NCI-H524 (cell line): ENCODE results near the gene TBRG4.
"Not testable (repeated sequence)": the region's sequence is repeated elsewhere in the genome, so short reads cannot be mapped to it uniquely, and the experiment has no call there.

Experiments
- DNase-seq, 2 experiments: peaks; one replicate each; lab custom pipeline; 2025; lab: John Stamatoyannopoulos, UW

The TBRG4 gene

DNA sequence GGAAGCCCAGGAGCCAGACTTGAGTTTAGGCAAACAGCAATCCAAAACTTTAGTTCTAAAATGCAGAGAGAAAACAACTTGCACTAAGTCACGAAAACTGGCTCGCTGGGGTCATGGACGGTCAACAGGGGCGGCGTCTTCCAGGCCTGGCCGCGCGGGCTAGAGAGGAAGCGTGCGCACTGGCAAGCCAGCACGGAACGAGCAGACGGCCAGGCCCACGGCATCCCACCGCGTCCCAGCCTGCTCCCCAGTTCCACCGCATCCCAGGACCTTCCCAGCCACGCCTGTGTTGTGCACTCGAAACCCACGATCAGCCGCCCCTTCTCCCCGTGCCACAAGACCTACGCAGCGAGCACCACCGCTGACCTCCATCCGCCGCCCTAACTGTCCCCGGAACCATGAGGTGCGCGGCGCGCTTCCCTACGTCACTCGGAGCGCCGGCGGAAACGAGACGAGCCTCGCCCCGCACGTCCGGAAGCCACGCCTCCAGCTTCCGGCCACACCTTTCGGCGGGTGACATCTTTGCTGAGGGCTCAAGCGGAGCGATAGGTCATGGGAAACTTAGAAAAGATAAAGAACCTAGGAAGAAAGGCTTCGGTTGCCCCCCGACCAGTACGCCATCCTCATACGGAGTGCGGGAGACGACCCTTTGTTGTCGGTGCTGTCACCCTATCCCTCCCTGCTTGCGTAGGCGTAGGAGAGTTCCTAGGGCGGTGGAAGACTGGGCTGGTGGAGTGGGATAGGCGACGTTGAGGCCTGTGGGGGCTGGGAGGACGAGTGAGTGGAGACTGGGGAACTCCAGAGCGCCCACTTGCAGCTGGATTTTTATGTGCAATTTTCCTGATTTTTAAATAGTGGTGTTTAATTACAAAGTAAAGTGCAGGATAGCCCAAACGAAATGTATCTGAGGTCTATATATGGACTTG lies at the start of gene TBRG4:
TSS of gene TBRG4 (minus strand) at position 400 of the 926 bp plus-strand sequence. CDS start 2,460 bp downstream, outside the sequence.
- DNase-seq, result peak; percentile 92

DNA sequence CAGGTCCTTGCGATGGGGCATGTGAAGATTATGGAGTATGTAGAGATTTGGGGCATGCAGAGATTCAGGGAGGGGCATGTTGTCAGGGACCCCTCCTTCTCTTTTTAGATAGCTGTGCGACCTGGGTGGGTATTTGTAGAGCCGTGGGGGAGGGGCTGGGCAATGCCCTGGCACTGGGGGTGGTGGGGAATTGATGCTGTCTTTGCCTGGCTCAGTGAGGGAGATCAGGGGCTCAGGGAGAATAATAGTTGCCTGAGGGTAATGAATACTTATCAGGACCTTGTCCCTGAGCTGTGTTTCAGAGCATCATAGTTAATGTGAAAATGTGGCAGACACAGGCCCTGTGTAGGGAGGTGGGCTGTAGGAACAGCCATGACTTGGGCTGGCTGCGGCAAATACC lies 49.6 kb upstream of the TBRG4 start:
- DNase-seq, result no peak

DNA sequence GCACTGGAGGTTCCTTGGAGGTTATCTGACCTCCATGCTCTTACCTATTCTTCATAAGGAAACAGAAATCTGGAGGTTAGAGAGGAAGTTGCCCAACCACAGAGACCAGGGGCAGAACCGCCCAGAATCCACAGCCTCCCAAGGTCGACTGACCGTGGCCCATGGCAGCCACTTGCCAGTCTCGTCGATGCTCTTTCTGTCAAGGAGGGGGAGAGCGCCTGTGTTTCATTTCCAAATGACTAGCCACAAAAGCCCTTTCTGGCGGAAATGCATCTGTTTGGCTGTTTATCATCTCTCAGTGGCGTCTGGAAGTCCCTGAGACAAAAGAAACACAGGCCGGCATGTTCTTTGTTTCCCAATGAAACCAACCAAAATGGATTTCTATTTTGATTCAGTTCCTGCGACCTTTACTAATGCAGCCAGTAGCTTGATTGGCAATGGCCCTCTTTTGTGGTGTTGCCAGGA lies 49.0 kb upstream of the TBRG4 start:
- no peak for DNase-seq

DNA sequence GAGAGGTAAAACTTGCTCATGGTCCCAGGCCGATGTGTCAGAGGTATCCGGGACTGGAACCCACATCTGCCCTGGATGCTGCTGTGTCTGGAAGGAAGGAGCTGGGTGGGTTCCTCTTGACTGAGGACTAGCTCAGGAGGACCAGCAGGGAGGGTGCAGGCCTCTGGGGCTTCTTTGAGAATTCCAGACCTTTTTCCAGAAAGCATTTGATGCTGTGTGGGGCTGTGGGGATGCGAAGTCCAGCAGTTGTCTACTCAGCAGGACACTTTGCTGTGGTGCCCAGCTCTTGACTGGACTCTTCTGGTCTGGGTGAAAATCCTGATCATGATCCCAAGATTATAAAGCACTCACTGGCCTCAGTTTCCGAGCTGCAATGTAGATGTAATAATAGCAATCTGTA lies 47.8 kb upstream of the TBRG4 start:
- DNase-seq, result no peak

- no peak for DNase-seq
Observed at GRCh38 chr7:45158471-45158870, 47.0 kb upstream of the TBRG4 start.

GRCh38 chr7:45157653-45158401 lies 46.3 kb upstream of the TBRG4 start, which contains the start of gene RAMP3:
RAMP3 (plus strand) TSS chr7:45157791; CDS start chr7:45157829, 38 bp downstream.
- no peak for DNase-seq

DNA sequence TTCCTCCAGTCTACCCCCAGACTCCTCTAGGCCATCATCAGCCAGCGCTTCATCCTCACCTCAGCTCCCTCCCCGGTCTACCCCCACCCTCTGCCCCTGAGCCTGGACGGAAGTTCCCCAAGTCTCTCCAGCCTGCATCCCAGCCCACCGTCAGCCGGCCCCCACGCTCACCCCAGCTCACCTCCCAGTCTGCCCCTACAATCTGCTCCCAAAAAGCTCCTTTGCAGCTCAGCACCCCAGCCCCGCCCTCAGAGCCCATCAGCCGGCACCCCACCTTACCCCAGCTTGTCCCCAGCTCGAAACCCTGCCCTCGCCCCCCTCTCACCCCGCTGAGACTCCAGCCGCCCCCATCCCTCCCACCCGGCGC lies 45.8 kb upstream of the TBRG4 start:
- no peak for DNase-seq

GRCh38 chr7:45156516-45157272 lies 45.2 kb upstream of the TBRG4 start:
- DNase-seq, result no peak

DNA sequence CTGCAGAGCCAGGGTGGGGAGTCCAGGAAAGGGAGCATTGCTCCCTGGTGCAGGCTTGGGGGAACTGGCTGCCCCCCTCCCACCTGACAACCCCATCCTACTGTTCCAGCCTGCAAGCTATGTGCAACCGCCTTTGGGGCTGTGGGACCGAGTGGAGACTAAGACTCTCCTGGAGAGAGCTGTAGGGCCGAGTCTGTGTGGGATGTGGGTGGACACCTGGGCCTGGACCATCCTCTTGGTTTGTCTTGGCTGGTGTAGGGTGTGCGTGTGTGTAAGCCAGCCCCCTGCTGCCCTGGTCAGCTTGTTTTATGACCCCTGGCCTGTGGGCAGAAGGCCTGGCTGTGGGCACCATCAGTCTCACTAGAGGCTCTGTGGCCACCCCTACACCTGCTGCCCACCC lies 44.4 kb upstream of the TBRG4 start:
- DNase-seq, result no peak

DNA sequence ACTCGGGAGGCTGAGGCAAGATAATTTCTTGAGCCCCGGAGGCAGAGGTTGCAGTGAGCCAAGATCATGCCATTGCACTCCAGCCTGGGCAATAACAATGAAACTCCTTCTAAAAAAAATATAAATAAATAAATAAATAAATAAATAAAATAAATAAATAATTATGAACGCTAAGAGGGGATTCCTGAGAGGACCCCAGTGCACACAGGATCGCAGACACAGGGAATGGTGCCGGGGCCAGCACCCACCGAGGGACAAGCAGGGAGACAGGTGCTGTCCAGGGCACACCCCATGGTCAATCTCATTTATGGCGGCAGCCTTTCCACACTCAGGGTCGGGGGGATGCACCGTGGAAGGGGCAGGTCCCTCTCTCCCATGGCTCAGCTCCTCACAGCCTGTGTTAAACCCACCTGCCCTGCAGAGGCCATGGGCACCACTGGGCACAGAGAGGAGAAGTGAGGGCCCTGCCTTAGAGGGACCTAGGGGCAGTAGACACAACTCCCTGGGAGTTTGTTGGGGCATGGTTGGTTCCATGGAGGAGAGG lies 43.9 kb upstream of the TBRG4 start:
- no peak for DNase-seq

DNA sequence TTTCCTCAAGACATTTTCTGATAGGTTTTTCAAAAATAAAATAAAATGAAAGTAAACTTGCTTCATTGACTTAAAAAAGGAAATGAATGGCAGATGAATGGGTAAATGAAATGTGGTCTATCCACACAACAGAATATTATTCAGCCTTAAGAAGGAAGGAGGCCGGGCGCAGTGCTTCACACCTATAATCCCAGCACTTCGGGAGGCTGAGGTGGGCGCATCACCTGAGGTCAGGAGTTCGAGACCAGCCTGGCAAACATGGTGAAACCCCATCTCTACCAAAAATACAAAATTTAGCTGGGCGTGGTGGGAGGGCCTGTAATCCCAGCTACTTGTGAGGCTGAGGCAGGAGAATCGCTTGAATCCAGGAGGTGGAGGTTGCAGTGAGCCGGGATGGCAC lies 42.4 kb upstream of the TBRG4 start:
- DNase-seq, result not testable (repeated sequence)

DNA sequence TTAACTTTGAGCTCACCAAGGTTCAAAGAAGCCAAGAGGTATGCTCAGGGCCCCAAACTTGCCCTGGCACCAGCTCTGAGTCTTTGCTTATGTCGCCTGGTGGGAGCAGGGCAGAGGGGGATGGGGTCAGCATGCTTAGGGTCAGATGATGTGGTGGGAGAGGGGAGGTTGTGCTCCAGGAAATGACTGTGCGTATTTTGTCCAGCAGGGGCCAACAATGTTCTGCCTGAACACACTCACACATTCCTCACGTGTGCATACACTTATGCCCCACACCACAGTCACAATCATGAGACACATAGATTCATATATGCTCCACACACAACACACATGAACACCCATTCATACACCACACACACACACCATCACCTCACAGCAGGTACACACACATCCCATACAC lies 41.7 kb upstream of the TBRG4 start:
- DNase-seq, result no peak

DNA sequence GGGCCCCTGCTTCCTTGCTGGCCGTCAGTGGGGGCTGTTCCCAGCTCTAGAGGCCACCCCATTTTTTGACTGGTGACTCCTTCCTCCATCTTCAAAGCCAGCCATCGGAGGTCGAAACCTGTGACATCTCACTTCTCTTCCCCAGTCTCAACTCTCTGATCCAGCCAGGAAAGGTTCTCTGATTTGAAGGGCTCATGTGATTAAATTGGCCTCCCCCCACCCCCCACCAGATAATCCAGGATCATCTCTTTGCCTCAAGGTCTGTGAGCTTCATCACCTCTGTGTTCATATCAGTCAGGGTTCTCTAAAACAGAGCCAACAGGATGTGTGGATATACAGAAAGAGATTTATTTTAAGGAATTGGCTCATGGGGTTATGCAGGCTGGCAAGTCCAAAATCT lies 40.5 kb upstream of the TBRG4 start:
- no peak for DNase-seq

DNA sequence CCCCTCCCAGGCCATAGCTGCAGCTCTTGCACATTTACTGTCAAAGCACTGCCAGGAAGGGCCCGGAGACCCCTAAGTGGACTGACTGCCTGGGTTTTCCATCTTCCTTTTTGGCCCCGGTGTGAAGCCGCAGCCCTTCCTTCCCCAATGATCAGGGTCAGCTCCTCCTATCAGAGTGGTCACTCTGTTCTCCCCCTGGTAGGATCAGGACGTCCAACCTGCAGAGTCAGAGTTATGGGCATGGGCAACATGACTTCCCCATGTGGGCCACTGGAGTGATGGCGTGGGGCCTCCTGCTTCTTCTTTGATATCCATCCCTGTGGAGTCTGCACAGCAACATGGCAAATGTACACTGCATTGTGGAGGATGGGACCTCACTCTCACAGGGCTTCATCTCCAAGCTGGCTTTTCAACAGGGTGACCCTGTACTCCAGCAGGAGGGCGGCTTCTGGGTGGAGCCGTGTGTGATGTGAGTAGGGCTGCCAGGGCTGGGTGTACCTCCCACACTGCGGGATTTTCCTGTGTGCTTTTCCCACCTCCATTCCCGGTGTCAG lies 39.7 kb upstream of the TBRG4 start:
- DNase-seq, result no peak

DNA sequence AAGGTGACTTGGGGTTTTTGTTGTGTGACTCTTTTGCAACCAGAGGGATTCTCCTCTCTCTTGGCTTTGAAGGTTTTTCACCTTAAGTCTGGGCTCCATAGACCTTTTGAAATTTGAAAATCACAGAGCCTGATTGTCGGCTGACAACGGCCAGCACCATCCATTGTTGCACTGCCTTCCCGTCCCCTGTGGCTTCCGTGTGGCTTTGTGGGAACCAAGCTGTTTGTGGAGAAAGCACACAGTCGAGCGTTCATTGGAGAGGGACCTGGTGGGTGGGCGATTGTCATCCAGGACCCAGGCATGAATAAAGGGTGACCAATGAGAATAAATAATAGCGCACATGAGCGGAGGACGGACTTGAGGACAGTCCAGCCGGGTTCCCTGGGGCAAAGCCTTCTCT lies 38.7 kb upstream of the TBRG4 start:
- DNase-seq, result no peak

- peak in 1 of 2 experiments; percentile 16 for DNase-seq
Observed at GRCh38 chr7:45149606-45150005, 38.1 kb upstream of the TBRG4 start.

- DNase-seq, result no peak
Observed at GRCh38 chr7:45148653-45148973, 37.1 kb upstream of the TBRG4 start.

- no peak for DNase-seq
Observed at GRCh38 chr7:45147858-45148652, 36.6 kb upstream of the TBRG4 start.

GRCh38 chr7:45146531-45147379 lies 35.3 kb upstream of the TBRG4 start:
- DNase-seq, result peak in 1 of 2 experiments; percentile 24

GRCh38 chr7:45145881-45146280 lies 34.4 kb upstream of the TBRG4 start:
- no peak for DNase-seq
